ENCODE measurements around the gene AFF3.

Gene AFF3

DNA sequence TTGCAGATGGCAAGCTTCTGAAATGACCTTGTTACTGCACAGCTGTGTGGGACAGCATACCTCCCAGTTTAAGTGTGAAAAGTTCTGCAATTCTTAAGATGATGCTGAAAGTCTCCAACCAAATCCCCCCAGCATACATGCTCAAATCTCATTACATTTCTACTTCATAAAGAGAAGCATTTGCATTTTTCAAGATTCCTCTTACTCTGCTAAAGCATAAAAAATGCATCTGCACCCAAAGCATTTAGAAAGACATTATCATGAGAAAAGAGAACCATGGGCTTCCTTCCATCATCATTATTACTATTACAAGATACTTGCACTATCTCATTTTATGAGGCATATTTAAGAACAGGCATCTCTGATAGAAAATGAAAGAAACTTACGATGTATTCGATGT, 415.7 kb downstream of the AFF3 start:
- no peak for DNase-seq

DNA sequence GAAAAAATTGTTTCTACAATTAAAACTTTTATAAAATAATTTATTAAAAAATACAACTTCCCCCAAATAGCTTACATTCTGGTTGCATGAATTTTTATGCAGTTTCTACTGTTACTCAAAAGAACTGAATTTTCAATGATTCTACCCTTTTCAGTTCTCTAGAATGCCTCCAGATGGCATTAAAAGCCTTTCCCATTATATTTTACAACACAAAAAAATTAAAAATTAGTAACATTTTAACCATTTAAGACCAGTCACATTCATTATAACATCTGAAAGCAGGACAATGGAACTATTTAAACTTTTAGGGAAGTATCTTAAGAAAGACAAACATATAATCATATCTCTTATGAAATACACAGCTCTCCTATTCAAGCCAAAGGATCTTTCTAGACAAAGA, 416.6 kb downstream of the AFF3 start:
- DNase-seq = no peak

DNA sequence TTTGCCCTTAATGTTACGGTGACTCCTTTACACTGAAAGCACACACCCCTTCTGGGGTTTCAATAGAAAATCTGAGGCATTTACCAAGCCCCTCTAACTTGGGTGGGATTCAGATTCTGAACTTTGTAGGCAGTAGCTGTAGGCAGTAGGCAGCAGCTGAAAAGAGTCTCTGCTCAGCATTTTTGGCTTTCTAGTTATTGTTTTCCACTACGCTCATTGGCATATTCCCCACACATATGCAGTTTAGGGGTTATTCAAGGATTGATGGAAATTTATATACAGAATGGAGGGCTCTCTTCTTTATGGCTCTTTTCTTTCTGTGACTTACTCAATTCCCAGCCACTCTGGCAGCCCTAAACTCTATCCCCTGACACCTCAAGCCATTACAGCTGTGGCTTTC, 419.9 kb downstream of the AFF3 start:
- DNase-seq = no peak

DNA sequence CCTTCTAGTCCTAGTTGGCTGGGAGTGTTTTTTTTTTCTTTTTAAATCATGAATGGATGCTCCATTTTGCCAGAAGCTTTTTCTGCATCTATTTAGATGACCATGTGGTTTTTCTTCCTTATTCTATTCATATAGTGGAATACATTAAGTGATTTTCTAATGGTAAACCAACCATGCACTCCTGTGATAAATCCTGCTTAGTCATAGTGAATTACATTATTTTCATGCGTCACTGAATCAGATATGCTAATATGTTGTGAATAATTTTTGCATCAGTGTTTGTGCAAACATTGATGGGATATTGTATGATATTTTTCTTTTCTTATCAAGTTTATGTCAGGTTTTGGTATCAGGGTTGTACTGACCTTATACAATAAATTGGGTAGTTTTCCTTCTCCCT, 423.3 kb downstream of the AFF3 start:
- no peak for DNase-seq

DNA sequence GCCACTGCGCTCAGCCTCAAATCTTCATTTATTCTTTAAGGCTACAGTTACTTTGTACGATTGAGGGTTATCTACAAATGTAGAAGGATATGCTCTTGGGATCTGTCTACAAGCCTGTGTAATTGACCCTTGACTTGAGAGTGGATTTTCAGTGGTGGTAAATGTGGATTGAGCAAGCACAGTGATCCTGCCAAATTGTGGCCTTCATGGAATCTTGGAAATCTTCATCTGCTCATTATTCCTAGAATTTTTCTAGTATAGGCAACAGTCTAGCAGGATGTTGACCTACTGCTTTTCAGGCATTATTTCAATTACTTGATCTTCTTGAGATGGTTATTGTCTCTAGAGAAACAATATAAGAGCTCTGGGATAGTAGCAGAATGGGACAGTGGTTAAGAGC, 426.4 kb downstream of the AFF3 start:
- DNase-seq = no peak

DNA sequence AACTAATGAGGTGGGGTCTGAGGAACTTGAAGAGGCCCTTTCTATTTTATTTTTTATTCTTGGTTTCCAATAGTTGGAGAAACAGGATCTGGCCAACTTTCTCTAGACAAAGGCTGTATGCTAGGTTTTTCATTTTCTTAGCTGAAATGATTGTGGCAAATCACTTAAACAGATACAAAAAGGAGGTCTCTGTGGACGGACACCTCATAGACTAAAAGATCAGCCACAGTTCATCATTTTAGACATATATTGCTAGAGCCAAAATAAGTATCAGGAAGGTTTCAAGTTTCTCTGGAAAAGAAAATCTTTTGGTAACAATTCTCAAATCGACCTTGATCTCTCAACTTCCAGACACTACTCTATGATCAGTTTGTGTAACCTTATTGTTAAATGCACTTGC, 428.0 kb downstream of the AFF3 start:
- no peak for DNase-seq

DNA sequence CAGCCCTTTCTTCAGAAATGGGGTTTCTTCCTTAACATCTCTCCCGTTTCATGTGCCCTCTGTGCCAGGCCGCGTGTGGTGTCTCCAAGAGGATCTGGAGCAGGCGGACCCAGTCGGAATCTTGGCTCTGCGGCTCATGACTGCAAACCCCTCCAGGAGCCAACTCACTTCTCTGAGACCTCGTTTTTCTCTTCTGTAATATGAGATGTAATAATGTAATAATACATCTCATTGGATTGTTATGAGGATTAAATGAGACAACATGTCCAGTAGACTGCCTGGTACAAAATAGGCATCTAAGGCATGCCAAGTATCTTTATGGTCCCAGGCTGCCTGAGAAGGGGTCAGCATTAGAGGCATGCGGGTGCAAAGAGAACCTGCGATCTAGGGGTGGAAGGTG, 431.2 kb downstream of the AFF3 start:
- DNase-seq = no peak

DNA sequence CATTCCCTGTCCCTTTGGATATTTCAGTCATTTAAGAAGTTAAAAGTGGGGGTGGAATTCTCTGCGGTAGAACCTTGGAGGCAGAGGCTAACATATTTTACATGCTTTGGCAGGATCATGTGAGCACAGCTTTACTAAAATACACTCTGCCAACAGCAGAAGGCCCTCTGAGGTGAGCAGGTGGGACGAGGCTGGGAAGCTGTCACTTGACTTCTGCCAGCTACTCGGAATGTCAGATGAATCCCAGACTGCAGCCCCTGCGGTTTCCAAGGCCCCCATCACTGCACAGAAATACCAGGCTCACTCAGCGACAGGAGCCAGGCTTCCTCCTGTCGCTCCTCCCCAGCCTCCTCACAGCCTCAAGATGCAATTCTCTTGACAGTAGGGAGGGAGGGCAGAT, 431.7 kb downstream of the AFF3 start:
- no peak for DNase-seq

DNA sequence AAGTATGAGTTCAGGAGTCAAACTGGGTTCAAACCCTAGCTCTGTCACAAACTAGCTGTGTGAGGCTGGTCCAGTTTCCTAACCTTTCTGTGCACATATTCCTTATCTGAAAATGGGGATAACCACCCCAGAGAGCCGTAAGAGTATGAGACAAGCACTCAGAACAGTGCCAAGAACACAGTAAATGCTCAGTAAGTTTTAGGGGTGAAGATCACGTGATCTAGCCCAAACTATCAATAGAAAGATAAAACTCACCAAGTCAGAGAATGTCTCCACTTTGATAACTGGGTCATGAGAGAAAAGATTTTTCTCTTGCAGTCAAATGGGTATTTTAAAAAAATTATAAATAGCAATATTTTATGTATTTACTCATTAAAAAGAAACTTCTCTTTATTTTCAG, 433.2 kb downstream of the AFF3 start:
- no peak for DNase-seq

DNA sequence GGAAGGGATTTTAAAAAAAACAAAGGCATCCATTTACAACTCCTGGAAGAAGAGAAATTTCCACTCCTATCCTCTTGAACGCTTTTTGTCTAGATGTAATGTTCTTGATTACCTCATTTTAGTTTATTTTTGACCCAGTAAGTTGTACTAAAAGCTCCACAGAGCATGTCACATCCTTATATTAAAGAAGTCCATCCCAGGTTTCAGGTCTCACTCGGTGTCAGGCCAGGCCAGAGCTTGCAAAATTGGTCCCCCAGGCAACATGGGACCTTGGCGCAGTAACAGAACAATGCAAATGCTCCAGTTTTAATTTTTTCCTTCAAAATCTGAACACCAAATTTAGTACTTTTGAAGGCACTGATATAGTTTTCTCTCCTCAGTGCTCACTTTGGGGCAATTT, 434.2 kb downstream of the AFF3 start:
- DNase-seq = no peak

DNA sequence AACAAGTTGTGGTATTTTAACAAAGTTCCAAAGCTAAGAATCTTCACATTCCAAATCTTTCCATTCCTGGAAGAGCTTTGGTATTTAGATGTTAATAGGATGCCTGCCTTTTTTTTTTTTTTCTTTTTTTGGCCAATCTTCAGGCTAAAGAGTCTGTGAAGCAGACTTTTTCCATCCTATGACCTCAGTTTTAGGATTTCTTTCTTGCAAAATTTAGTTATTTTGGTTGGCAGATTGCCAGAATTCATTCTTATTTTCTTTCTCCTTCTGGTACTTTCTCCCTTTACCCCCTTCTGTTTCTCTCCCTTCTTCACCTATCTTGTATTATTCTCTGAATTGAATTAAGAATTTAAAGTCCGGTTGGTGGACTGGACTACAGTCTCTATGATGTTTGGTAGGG, 434.8 kb downstream of the AFF3 start:
- DNase-seq = peak; percentile 29

DNA sequence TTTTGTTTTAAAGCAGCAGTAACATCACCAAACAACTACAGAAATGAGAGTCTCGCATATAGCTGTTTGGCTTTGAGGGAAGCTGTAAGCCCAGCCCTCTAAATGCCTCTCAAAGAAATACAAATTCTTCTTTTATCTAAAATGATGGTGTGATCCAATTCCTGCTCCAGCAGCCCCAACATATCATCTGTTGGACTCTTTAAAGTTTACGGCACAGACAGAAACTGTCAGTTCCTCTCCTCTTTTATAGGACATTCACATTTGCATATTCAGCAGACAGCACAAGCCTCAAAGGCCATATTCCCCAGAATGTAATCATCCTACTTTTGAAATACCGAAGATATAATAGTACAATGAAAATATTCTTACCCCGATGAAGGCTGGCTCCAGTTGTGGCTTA, 435.7 kb downstream of the AFF3 start:
- DNase-seq = no peak

DNA sequence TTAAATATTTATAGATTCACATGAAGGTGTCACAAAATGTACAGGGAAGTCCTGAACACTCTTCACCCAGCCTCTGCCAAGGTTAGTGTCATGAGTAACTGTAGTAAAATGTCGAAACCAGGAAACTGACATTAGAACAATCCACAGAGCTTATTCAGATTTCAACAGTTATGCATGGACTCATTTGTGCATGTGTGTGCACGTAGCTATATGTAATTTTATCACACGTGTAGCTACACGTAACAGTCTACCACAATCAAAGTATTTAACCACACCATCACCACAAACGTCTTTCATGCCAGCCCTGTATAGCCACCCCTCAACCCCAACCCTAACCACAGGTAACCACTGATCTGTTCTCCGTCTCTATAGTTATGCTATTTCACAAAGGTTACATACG, 440.9 kb downstream of the AFF3 start:
- DNase-seq = no peak

DNA sequence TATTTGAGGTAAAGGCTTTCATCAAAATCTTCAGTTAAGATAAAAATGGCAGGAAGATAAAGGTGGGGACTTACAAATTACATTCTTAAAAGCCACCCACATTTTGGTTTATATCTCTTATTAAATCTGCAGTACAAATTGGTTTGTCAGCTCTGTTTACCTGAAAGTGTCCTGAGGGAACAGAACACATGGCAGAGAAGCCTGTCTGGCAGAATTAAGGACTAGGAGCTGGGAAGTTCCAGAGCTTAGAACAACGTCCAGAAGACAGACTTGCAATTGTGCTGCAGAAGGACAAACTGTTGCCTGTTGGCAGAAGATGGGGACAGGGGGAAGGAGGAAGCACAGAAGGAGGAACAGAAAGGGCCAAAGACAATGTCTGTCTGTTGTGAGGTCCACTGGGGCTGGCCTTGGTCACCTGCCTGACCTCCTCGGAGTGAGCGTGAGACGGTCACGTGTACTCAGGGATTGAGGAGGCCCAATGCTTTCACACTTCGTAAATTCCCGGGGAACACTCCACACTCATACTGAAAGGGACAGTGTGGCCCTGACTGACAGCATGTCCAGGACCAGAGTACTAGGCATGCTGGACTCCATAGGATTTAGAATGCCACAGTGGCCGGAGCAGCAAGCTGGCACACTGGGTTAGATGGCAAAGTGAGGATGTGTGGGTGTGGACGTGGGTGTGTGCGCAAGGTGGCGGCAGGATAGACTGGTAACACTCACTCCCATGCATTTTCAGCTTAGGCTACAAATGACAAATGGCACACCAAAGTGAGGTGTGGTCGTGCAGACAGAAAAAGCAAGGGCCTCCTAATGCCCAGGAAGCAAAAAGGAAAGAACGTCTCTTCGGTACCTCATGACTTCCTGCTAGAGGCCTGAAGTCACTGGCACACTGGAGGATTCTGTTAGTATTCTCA, 441.6 kb downstream of the AFF3 start:
- no peak for DNase-seq

DNA sequence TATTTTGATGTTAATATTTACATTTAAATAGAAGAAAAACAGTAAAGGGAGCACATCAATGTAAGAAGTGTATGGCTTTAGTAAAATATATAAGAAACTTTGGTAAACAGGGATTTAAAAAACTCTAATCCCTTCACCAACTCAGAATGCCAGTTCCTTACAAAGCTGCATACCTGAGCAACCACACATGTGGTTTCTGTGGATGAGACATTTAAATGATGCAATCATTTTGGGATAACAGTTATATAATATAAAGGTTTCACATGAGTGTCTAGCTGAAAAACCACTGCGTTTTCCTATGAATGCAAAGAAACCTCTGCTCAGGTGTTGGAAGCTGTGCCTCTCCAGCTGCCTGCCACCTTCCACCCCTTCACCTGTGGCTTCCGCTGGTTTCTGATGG, 443.5 kb downstream of the AFF3 start:
- no peak for DNase-seq

DNA sequence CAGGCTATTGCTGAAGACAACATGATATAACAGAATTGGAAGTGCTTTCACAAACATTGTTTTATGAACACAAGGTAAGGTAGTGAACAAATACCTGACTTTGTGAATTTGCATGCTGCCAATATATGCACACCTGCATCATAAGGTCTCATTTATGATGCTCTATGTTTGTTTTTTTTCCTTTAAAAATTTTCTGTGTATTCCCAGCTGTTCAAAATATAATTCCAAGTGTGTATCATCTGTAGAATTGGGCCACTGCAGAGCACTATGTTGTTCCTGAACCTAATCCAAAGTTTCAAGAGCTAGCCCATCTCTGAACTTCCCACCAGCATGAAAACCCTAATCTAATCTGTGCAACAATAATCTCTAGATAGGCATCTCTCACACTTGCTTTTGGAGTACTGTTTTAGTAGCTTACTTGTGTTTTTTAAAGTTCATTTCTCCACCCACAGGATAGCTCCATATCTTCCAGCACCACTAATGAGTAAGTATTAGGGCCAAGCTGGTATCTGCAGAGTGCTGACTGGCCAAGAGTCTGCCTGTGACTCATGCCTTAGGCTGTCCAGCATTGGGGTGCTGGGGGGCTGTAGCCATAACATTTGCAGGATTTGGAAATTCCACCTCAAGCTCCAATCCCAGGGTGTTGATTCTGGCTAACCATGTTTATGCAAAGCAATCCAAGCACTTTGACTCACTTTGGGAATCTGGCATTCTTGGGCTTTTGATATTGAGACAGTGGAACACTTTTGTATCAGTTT, 444.4 kb downstream of the AFF3 start:
- DNase-seq = peak; percentile 44

DNA sequence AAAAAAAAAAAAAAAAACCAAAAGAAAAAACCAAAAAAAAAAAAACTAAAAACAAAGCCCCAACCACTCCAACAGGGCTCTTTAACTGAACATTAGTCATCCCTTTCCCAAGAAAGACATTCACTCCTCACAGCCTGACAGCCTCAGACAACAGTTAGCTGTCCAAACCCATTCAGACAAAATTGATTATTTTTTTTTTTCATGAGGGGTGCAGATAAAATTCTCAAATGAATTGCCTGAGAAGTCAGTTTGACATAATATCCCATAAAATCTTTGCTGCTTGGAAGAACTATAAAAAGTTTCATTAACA, 446.5 kb downstream of the AFF3 start:
- DNase-seq = no peak

DNA sequence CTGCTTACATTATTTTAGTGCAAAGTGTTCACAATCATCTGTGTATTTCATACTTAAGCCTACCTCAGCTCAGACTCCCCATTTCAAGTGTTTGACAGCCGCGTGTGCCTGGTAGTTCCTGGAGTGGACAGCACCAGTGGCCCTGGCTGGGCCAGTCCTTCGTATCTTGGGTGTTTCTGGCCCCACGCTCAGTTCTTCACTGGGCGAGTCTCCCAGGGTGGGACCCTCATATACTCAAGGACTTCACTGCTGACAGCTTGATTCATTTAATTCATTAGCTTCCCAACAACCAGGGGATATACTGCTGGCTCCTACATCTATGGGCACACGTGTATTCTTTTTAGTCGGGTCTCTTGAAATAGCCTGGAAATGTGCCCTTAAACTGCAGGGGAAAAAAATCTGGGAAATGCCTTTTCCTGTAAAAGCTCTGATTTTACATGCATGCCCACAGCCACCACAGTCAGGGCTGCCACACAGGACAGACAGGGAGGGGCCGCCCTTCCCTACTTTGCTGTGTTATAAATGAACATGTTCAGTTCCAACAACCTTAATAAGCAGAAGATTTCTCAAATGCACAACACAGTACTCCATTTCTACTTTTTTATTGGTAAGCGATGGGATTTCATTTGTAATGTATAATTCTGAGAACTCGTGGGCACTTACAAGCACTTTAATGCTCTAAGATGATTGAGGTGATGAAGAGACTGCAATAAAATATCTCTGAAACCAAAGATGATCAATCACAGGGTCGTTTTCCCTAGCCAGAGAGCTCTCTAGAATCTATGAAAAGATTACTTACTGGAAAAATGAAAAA, 447.1 kb downstream of the AFF3 start:
- DNase-seq = no peak

DNA sequence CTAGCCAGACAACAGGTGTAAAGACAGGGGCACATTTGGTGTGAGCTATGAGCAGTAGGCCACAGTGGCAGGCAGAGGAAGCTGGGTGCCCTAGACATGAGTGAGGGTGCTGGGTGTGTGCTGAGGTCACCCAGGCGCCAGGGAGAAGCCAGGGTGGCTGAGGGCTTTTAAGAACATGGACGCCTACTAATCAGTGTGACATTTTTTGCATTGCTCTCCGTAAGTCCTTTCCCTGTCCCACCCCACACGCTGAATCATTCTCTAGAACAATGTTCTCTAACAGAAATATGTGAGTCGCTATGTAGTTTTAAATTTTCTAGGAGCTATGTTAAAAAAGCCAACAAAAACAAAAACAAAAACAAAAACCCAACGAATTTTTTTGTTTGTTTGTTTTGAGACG, 448.1 kb downstream of the AFF3 start:
- no peak for DNase-seq

DNA sequence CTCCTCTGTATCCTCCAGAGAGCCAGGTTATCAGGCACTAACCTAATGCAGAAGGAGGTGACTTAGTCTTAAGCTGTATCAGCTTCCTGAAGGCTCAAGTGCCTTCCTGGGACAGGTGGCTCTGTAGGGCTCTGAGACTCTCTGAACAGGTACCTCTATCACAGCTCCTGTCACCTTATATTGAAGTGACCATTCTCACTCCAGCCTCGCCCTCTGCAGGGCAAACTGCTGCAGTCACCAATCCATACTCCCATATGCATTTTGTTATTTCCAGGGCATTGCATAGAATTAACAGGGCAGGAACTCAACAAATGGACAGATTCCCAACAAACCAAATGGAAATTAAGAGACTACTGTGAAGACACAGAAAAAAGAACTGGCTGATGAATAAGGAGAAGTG, 449.6 kb downstream of the AFF3 start:
- no peak for DNase-seq

DNA sequence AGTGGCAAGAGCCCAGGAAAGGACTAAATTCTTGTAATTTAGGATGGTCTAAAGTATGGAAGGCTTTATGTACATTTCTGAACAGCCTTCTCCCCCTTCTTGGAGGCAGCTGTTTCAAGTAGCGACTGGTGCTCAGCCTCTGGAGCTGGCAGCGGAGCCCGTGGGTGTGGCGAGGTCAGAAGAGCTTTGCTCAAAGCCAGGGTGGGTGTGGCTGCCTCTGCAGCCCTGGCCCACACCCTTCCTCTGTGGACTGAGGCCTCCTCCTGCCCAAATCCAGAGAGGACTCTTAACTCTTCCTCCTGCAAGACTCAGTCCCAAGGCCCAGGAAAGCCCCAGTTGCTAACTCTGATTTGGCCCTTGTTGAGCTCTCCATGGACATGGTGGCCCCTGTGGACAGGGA, 450.5 kb downstream of the AFF3 start:
- no peak for DNase-seq

DNA sequence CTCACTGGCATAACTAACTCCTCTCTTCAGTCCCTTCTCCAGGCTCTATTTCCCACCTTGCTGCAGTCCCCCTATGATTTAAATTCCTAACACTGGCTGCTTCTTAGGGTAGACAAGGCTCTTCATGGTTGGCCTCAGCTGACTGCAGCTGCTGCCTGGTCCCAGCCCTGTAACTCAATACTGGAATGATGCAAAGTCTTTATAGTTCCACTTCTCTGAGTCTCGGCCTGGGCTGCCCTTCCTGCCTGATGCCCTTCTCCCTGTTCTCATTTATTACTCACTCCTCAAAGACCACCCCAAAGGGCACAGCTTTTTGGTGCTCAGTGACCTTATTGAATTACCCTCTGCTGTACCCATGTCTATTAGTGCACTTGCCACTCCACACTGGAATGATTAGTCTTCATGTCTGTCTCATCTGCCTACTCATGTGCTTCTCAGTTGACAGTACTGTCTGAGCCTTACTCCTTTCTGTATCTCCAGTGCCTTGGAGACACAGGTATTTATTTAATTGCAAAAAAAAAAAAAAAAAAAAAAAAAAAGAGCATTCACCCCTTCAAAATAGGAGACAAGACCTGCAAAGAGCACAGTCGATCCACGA, 453.1 kb downstream of the AFF3 start:
- no peak for DNase-seq

DNA sequence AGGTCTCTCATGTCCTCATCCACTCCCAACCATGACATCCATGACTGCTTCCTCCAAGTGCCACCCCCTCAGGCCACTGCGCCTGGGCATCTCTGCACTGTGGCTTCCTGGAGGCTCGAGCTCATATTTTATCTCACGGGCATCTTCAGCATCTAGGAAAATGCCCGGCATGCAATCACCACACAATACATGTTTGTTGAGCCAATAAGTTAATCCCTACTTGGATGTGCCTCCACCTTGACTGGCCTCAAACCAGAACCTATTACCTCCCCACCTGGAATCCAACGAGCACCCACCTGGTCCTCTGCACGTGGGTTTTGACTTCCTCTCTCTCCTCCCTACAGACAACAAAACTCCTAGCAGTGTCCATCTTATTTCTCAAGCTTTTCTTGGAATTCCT, 453.7 kb downstream of the AFF3 start:
- no peak for DNase-seq

Measured in amniotic stem cell (primary cell).